ENCODE results near the gene FSTL4. TPM values are rescaled to one million over a fixed set of nuclear protein-coding genes. Genes with fewer than 3 reads are reported as not detected.

FSTL4 gene
- total RNA-seq, 2 donors from 2014 or later, result 0.26 to 1.3 TPM

DNA sequence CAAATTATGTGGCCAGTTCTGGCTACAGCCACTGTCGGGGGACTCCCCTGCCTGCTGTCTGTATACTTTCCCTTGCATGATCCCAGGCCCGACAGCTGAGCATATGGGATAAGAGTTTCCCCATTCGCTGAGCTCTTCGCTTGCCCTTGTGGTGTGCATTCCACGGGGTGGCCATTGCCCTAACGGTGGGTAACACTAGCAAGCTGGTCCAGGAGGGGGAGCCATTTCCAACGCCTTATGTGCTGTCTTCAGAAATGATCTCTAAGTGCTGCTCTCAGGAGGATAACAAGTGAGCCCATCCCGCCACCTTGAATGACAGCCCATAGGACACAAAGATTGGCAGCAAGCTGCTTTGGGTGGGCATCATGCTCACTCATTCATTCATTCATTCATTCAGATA is 190.9 kb downstream of the FSTL4 start:
- DNase-seq, result no peak

DNA sequence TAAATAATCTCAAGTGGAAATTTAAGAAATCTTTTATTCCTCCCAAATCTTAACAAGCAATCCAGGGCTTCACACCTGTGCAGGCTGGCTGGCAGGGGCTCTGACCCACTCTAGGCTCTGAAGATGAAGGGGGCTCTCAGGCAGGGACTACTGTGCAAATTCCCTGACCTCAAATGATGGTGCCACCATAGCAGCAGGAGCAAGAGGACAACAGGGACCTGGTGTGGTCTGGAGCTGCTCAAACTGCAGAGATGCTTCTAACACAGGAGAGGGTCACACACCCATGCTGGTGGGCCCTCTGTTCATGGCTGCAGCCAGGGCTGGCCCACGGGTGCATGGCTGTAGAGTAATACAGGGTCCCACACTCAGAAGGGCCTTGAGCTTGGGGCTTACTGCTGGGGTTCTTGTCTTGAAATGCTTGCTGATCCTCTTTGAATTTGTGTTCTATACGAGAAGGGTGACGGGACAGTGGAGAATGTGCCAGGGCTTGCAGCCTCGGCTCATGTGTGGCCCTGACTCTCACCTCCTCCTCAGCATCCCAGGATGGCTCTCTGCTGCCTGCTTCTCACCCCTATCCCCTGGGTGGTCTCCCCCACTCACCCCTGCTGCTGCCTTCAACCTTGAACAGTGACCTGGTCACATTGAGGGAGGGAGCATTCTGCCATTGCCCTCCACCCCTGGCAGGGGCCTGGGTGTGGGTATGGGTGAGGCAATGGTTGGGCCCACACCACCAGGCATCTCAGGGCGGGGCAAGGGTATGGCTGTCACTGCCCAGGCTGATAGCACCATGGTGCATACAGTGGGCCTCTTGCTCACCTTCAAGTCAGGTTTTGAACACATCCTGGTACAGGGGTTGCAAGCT is 191.7 kb downstream of the FSTL4 start:
- DNase-seq (no peak), ATAC-seq (no peak)
- Histone ChIP-seq H3K4me1 (peaks cover 4% of the 10 kb centered on the region), H3K27ac (no peak overlapping the region), H3K27me3 (no peaks in the 10 kb centered on the region), H3K4me3 (no peak overlapping the region), H3K9me3 (no peaks in the 10 kb centered on the region), H3K36me3 (replicated peaks in 1 of 2; ENCODE audit: insufficient read depth in 1 of 2, low read depth in 2 of 2) (no peaks in the 10 kb centered on the region)
- TF ChIP-seq, protein P1, sequence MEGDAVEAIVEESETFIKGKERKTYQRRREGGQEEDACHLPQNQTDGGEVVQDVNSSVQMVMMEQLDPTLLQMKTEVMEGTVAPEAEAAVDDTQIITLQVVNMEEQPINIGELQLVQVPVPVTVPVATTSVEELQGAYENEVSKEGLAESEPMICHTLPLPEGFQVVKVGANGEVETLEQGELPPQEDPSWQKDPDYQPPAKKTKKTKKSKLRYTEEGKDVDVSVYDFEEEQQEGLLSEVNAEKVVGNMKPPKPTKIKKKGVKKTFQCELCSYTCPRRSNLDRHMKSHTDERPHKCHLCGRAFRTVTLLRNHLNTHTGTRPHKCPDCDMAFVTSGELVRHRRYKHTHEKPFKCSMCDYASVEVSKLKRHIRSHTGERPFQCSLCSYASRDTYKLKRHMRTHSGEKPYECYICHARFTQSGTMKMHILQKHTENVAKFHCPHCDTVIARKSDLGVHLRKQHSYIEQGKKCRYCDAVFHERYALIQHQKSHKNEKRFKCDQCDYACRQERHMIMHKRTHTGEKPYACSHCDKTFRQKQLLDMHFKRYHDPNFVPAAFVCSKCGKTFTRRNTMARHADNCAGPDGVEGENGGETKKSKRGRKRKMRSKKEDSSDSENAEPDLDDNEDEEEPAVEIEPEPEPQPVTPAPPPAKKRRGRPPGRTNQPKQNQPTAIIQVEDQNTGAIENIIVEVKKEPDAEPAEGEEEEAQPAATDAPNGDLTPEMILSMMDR (IDR thresholded peaks at IDR 0.05), result no peak
- no peak for TF ChIP-seq POLR2A (IDR thresholded peaks at IDR 0.05)
- 81 to 86% methylated on average over 3 to 5 of the region's 5 CpGs for WGBS, 2 donors
- intact Hi-C loops (cut with DNase I), result loop anchor here (10.0 kb wide), 1 partner anchor 444 kb away; no protein-coding TSS in a partner anchor

More for the DNA sequence above, 190.9 kb downstream of the FSTL4 start:
- no peak for ATAC-seq
- Histone ChIP-seq H3K9me3 (no peaks in the 10 kb centered on the region), H3K4me1 (peaks cover 4% of the 10 kb centered on the region), H3K4me3 (no peak overlapping the region), H3K36me3 (replicated peaks in 1 of 2; ENCODE audit: insufficient read depth in 1 of 2, low read depth in 2 of 2) (no peaks in the 10 kb centered on the region), H3K27me3 (no peaks in the 10 kb centered on the region), H3K27ac (no peak overlapping the region)
- WGBS, 2 donors, result 62 to 64% methylated on average over 8 of the region's 8 CpGs
- TF ChIP-seq POLR2A (IDR thresholded peaks at IDR 0.05), result no peak
- TF ChIP-seq, protein P1 (IDR thresholded peaks at IDR 0.05), result no peak
- intact Hi-C loops (cut with DNase I), result loop anchor here (10.0 kb wide), 1 partner anchor 443 kb away; no protein-coding TSS in a partner anchor

DNA sequence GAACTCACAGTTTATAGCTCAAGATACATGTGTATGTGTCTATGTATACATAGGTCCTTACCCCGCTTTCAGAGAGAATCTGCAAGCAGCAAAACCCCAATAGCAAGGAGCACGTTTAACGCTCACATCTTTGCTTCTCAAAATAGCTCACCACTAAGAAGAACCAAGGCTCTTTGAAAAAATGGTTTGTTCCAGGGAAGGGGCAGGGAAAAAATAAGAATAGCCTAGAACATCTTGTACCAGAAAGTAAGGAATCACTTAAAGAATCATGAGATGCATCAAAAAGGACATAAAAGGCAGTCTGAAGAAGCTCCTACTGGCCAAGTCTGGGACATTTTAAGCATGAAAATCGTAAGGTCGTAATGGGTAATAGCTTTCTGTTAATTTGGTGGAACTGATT is 196.4 kb downstream of the FSTL4 start:
- Histone ChIP-seq H3K9me3 (no peaks in the 10 kb centered on the region), H3K36me3 (replicated peaks in 1 of 2; ENCODE audit: insufficient read depth in 1 of 2, low read depth in 2 of 2) (no peaks in the 10 kb centered on the region), H3K27ac (no peak overlapping the region), H3K27me3 (no peaks in the 10 kb centered on the region), H3K4me3 (no peak overlapping the region), H3K4me1 (no peaks in the 10 kb centered on the region)
- DNase-seq (no peak), ATAC-seq (no peak)
- intact Hi-C loops (cut with DNase I), result no loop called here
- TF ChIP-seq POLR2A (IDR thresholded peaks at IDR 0.05), result no peak
- WGBS, 2 donors, result 87 to 90% methylated on average over 5 of the region's 5 CpGs

DNA sequence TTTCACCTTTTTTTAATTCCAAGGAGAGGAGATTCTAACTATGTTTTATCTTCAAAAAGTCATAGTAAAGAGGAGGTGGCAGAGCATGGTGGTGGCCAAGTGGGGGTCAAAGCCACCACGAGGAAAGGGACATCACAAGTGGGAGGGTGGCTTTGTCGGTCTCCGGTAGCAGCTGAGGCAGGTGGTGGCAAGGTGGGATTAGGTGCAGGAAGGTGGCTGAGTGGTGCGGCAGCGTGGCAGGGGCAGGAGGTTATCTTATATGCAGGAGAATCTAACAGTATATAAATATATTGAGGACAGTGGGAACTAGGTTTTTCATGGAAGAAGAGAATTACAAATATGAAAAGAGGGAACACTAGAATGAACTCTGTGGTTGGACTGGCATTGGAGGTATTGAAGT is 196.8 kb downstream of the FSTL4 start:
- no peak for DNase-seq
- no peaks in the 10 kb centered on the region for H3K4me1 ChIP-seq
- H3K4me3 ChIP-seq, result no peak overlapping the region
- intact Hi-C loops (cut with DNase I), result no loop called here
- TF ChIP-seq, protein P1 (IDR thresholded peaks at IDR 0.05), result no peak
- no peak for TF ChIP-seq POLR2A (IDR thresholded peaks at IDR 0.05)
- no peaks in the 10 kb centered on the region for H3K27me3 ChIP-seq
- H3K9me3 ChIP-seq, result no peaks in the 10 kb centered on the region
- 83 to 86% methylated on average over 5 of the region's 5 CpGs for WGBS, 2 donors
- no peaks in the 10 kb centered on the region for H3K36me3 ChIP-seq (replicated peaks in 1 of 2; ENCODE audit: insufficient read depth in 1 of 2, low read depth in 2 of 2)
- H3K27ac ChIP-seq, result no peak overlapping the region
- ATAC-seq, result no peak

DNA sequence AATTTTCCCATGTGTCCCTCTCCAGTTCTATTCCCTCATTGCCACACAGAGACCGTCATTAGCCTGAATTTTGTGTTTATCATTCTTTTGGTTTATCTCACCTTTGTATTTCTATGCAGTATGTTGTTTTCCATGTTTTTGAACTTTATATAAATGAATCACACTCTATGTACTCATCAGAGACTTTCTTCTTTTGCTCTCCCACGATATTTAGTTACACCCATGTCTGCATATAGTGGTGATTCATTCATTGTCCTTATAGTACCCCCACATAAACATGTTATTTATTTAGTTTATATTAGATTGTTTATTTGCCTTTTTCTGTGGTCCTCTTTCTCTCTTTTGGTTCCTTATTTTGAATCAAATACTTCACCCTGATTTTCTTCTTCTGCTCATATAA is 199.7 kb downstream of the FSTL4 start:
- intact Hi-C loops (cut with DNase I), result no loop called here
- no peak for DNase-seq
- H3K4me3 ChIP-seq, result no peak overlapping the region
- 77 to 79% methylated on average over 2 of the region's 2 CpGs for WGBS, 2 donors
- H3K9me3 ChIP-seq, result no peaks in the 10 kb centered on the region
- no peaks in the 10 kb centered on the region for H3K36me3 ChIP-seq (replicated peaks in 1 of 2; ENCODE audit: insufficient read depth in 1 of 2, low read depth in 2 of 2)
- no peak overlapping the region for H3K27ac ChIP-seq
- TF ChIP-seq, protein P1 (IDR thresholded peaks at IDR 0.05), result no peak
- TF ChIP-seq POLR2A (IDR thresholded peaks at IDR 0.05), result no peak
- no peaks in the 10 kb centered on the region for H3K4me1 ChIP-seq
- H3K27me3 ChIP-seq, result no peaks in the 10 kb centered on the region
- no peak for ATAC-seq

All from body of pancreas (tissue), 4 donors.